Measurements from ENCODE around the gene BCAS4.

GRCh38 chr20:50859161-50859560, 64.3 kb downstream of the BCAS4 start:
- TF ChIP-seq CTCF (IDR thresholded peaks at IDR 0.05) (no peak), POLR2A (IDR thresholded peaks at IDR 0.05) (no peak)
